Stomach smooth muscle (tissue), 2 donors: ENCODE results near the gene SH3RF1.

Experiments
- H3K27ac ChIP-seq: one replicate; pipeline ENCODE4 v1.7.0; 2013; ENCODE audit warnings: mild to moderate bottlenecking, low read length, inconsistent platforms
- H3K27me3 ChIP-seq, 2 donors: one replicate each; pipeline ENCODE4 v1.7.0; 2013; ENCODE audit warnings: low read length in 2 of 2; ENCODE audit not compliant: insufficient read depth in 2 of 2, control insufficient read depth in 1 of 2
- H3K36me3 ChIP-seq, 2 donors: one replicate each; pipeline ENCODE4 v1.7.0; 2013; ENCODE audit warnings: low read length in 2 of 2; ENCODE audit not compliant: control insufficient read depth in 2 of 2, insufficient read depth in 2 of 2
- H3K4me1 ChIP-seq: one replicate; pipeline ENCODE4 v1.7.0; 2013; ENCODE audit warnings: low read length; ENCODE audit not compliant: control insufficient read depth, insufficient read depth
- H3K4me3 ChIP-seq, 2 donors: one replicate each; pipeline ENCODE4 v1.7.0; 2013; ENCODE audit warnings: low read length in 2 of 2
- H3K9ac ChIP-seq, 2 donors: one replicate each; pipeline ENCODE4 v1.7.0; 2013; ENCODE audit warnings: low read length in 2 of 2, mild to moderate bottlenecking in 1 of 2
- H3K9me3 ChIP-seq, 2 donors: one replicate each; pipeline ENCODE4 v1.7.0; 2013; ENCODE audit warnings: low read length in 2 of 2; ENCODE audit not compliant: control insufficient read depth in 2 of 2
- donor health status: healthy.
- donor health status: Pancreatic carcinoma.

Gene SH3RF1

DNA sequence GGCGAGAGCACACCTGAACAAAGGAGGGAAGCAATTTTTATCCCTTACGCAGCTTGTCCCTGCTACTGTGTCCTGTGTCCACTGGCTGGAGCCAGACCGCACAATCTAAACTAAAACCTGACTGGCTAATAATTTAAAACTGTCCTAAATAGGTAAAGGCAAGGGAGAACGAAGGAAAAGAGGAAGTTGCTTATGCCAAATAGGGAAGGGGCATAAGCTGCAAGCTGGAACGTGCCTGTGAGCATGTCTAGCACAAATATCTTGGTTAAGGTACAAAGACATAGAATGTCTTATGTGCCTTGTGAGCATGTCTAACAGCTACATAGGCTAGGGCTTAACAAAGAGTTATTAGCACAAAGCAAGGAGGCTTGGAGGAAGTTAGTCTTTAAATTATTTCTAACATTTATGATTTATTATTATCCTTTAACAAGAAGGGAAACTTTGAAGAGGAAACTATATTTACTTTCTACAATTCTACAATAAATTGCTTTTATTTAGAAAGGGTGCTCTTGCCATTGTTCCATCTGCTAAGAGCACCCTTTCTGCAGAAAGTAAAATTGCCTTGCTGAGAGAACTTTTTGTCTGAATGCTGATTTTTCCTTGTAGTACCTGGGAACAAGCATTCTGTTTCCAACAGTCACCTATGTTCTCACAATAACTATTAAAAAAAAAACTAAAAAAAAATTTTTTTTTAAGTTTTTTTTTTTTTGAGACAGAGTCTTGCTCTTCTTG is 180.1 kb downstream of the SH3RF1 start:
- H3K27ac ChIP-seq: no peak overlapping the region
- H3K9me3 ChIP-seq: peaks cover 0 to 2% of the 10 kb centered on the region in 2 donors
- peaks cover 0 to 7% of the 10 kb centered on the region in 2 donors for H3K36me3 ChIP-seq
- no peak overlapping the region for H3K9ac ChIP-seq
- no peaks in the 10 kb centered on the region for H3K4me1 ChIP-seq
- no peak overlapping the region for H3K4me3 ChIP-seq
- no peaks in the 10 kb centered on the region for H3K27me3 ChIP-seq

DNA sequence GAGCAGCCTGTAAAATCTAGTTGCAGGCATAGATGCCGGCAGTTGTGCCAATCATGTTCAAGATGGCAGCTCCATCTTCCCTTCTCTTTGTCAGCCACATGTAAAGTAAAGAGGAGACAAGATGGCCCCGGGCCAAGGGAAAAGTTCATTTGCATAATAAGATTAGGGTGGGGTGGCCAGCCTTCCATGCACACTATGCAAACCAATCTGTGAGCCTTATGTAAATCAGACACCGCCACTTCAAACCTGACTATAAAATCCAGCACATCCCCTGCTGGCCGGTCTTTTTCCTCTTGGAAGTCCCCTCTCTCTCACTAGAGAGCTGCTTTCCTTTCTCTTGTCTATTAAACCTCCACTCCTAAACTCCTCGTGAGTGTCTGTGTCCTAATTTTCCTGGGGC is 181.8 kb downstream of the SH3RF1 start:
- Histone ChIP-seq H3K9me3 (peaks cover 0 to 2% of the 10 kb centered on the region in 2 donors), H3K36me3 (no peaks in the 10 kb centered on the region), H3K27me3 (no peaks in the 10 kb centered on the region), H3K4me1 (no peaks in the 10 kb centered on the region), H3K4me3 (no peak overlapping the region), H3K9ac (no peak overlapping the region), H3K27ac (no peak overlapping the region)

DNA sequence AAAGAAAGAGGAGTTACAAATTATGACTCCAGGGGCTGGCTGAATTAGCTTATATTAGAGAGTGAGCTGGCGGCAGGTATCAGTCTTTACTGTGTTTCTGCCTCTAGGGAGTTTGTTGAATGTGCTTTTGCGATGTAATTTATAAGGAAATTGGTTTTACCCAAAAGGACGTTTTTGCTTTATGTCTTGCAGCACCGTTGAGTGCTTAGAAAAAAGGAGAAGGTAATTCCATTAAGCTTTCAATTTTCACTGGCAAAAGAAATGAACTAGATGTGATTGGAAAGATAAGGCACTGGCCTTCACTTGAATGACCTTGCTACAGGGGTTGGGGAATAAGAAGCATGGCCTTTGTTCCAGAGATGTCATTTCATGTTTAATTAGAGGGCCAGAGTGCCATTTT is 185.8 kb downstream of the SH3RF1 start:
- no peaks in the 10 kb centered on the region for H3K36me3 ChIP-seq
- H3K4me3 ChIP-seq: no peak overlapping the region
- H3K27ac ChIP-seq: no peak overlapping the region
- H3K27me3 ChIP-seq: no peaks in the 10 kb centered on the region
- no peak overlapping the region for H3K9ac ChIP-seq
- peaks cover 6% of the 10 kb centered on the region for H3K4me1 ChIP-seq
- H3K9me3 ChIP-seq: no peaks in the 10 kb centered on the region

DNA sequence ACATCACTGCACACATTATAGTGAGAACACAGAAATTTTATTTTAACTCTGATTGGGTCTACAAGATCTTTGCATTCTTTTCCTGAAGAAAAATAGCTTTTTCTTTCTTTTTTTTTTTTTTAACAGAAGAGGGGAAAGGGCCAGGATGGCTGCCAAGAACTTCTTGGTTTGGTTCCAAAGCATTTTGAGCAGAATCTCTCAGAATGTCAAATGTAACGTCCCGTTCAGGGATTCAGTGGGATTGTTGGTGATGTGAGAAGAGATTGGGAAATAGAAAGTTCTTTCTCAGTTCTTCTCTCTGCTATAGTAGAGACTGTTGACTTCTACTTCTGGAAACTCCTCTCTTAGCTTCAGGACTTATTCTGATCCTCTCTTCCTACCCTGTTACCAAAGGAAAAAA is 189.8 kb downstream of the SH3RF1 start:
- H3K36me3 ChIP-seq: no peaks in the 10 kb centered on the region
- H3K4me1 ChIP-seq: peaks cover 9% of the 10 kb centered on the region
- no peak overlapping the region for H3K9ac ChIP-seq
- H3K4me3 ChIP-seq: peak overlapping the region in 1 of 2 donors; percentile 16
- no peaks in the 10 kb centered on the region for H3K27me3 ChIP-seq
- no peaks in the 10 kb centered on the region for H3K9me3 ChIP-seq
- no peak overlapping the region for H3K27ac ChIP-seq

DNA sequence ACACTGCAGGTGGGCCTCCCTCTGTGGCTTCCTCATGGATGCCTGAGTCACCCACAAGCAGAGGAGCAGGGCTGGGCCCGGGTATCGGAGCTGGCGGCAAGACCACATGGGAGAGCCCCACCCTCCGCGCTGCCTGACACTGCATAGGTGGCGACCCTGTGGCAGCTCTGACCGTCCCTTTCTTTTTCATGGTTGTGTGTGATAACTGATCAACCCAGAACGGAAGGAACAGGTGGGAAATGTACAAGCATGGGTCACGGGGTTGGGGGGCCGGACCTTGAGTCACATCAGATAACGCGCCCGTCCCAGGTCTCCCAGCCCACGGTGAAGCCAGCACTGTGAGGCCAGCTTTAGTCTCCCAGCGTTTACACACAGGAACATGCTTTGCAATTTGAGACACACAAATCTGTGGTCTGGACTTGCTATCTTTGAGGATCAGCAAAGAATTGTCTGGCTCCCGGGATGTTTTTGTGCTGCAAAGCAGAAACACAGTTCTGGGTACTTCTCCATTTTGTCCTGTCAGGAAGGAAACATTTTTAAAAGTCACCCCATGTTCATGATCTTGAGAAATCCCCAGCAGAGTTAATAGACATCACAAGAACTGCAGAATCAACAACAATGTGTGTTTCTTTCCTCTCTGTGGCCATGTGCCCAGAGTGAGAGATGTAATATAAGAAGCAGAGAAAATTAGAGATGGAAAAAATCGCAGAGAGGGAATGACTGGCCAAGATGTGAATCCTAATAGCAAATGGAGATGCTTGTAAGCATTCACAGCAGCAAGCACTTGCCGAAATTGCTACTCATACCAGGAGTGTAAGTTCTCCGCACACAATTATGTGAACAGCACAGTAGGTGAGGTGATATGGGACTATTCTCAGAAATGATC is 190.6 kb downstream of the SH3RF1 start:
- no peaks in the 10 kb centered on the region for H3K36me3 ChIP-seq
- no peaks in the 10 kb centered on the region for H3K27me3 ChIP-seq
- H3K9me3 ChIP-seq: no peaks in the 10 kb centered on the region
- H3K27ac ChIP-seq: no peak overlapping the region
- peaks cover 9% of the 10 kb centered on the region for H3K4me1 ChIP-seq
- no peak overlapping the region for H3K9ac ChIP-seq
- H3K4me3 ChIP-seq: peak overlapping the region in 1 of 2 donors; percentile 22

DNA sequence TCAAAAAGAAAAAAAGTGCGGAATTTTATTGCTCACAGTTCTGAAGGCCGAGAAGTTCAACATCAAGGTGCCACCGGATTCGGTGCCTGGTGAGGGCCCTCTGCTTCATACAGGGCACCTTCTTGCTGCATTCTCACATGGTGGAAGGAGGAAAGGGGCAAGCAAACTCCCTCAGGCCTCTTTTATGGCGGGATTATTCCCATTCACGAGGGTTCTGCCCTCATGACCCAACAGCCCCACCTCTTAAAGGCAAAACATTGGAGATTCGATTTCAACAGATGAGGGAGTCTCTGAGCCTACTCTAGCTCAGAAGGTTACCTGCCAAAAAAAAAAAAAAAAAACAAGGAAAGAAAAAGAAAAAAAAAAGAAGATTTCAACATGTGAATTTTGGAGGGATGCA is 196.6 kb downstream of the SH3RF1 start:
- H3K27ac ChIP-seq: no peak overlapping the region
- H3K27me3 ChIP-seq: no peaks in the 10 kb centered on the region
- H3K36me3 ChIP-seq: no peaks in the 10 kb centered on the region

DNA sequence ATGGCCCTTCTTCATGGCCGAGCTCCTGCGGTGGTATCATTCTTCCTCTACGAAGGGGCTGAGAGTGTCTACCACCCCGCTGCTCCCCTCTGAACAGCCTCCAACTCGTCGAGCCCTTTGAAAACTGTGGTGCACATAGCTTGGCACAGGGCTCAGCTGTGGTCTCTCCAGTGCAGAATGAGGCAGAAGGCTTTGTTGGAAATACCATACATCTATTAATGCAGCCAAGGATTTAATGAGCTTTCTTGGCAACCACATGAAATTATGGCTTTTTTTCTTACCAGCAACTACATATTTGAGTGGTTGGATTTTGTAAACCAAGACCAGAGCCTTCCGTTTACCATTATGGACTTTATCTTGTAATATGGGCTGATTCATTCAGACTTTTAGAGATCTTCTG is 199.0 kb downstream of the SH3RF1 start:
- Histone ChIP-seq H3K36me3 (no peaks in the 10 kb centered on the region), H3K27me3 (no peaks in the 10 kb centered on the region), H3K9me3 (no peaks in the 10 kb centered on the region), H3K4me3 (no peak overlapping the region), H3K27ac (no peak overlapping the region), H3K9ac (no peak overlapping the region), H3K4me1 (no peaks in the 10 kb centered on the region)

More for the DNA sequence above, 196.6 kb downstream of the SH3RF1 start:
- no peaks in the 10 kb centered on the region for H3K4me1 ChIP-seq
- H3K9ac ChIP-seq: no peak overlapping the region
- no peak overlapping the region for H3K4me3 ChIP-seq
- no peaks in the 10 kb centered on the region for H3K9me3 ChIP-seq

DNA sequence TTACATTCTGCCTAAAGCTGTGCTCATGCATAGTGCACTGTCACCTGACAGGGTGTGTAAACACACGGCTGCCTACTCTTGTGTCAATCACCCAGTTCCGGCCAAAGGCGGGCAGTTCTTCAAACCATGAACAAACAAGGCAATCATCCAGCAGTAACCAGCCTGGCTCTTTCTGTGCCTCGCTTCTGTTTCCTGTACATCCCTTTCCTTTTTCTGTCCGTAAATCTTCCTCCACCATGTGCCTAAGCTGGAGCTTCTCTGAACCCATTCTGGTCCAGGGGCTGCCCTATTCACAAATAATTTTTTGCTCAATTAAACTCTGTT is 199.9 kb downstream of the SH3RF1 start:
- no peaks in the 10 kb centered on the region for H3K9me3 ChIP-seq
- H3K27me3 ChIP-seq: no peaks in the 10 kb centered on the region
- no peaks in the 10 kb centered on the region for H3K36me3 ChIP-seq
- H3K4me3 ChIP-seq: no peak overlapping the region
- H3K4me1 ChIP-seq: no peaks in the 10 kb centered on the region
- H3K9ac ChIP-seq: no peak overlapping the region
- H3K27ac ChIP-seq: no peak overlapping the region

DNA sequence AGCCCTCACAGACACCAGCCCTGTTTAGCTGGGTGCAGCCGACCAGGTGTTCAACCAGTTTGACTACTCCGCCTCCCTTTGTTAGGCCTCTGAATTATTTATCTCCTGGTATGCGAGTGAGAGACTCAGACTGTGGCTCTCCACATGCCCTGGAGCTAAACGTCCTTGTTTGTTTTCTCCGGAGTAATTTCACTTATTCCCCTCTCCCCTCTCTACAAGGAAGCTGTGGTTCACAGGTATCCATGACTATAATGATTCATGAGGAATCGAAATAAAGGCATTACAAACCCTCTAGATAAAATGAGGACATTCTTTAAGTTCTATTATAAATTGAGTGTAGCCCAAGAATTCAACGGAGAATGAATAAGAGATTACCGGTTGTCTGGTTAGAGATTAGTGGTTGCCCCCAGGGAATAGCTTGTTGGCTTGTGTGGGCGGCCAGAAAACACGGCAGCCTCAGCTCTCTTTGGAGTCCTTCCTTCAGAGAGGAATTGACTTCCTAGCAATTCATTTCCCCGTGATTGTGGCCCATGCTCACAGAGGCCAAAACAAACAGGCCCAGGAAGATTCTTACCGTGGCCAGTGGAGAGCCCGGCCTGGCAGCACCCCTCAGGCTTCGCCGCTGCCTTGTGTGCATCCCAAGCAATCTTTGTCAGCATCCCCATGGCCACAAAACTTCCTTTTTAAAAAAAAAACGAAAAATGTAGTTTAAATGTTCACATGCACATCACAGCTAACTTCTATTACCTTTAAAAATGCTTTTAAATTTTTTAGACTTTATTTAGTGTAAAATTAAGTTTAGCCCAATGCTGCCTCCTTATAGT is 200.5 kb downstream of the SH3RF1 start:
- no peaks in the 10 kb centered on the region for H3K36me3 ChIP-seq
- H3K9me3 ChIP-seq: no peaks in the 10 kb centered on the region
- H3K4me3 ChIP-seq: no peak overlapping the region
- no peaks in the 10 kb centered on the region for H3K27me3 ChIP-seq
- no peak overlapping the region for H3K27ac ChIP-seq
- H3K4me1 ChIP-seq: no peaks in the 10 kb centered on the region
- H3K9ac ChIP-seq: no peak overlapping the region

DNA sequence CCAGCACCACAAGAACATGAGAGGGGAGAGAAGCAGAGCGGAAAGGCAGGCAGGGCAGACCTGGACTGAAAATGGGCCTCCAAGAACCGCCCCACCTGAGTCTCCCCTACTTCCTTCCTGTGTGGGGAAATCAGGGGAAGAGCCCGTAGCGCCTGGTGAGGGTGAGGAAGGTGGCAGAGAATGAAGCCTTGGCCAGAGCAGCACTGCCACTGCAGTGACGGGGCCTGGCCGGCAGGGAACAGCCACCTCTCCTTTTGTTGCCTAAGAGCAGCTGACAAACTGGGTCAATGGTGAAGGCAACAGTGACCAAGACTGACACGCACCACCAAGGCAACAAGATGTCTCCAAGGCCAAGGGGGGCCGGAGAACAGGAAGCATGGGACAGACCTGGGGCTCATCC is 202.3 kb downstream of the SH3RF1 start:
- Histone ChIP-seq H3K27ac (no peak overlapping the region), H3K27me3 (no peaks in the 10 kb centered on the region), H3K4me3 (no peak overlapping the region), H3K9me3 (no peaks in the 10 kb centered on the region), H3K4me1 (peaks cover under 1% of the 10 kb centered on the region), H3K36me3 (no peaks in the 10 kb centered on the region), H3K9ac (no peak overlapping the region)
